22Rv1 (cell line): ENCODE data around the gene GPHN.
A peak's percentile ranks its signal among the peaks of the same experiment; 100 is the strongest.

Experiments
- H3K27ac ChIP-seq: fragments of 450-650 bp; 2 replicates; pipeline ENCODE4 v1.5.1; 2017
- CTCF ChIP-seq: fragments of 450-650 bp; IDR thresholded peaks from 2 replicates; pipeline ENCODE4 v1.5.1; 2017; ENCODE audit warnings: mild to moderate bottlenecking
- ZFX ChIP-seq: fragments of 450-650 bp; IDR thresholded peaks from 2 replicates; pipeline ENCODE4 v1.6.1; 2017; ENCODE audit warnings: antibody characterized with exemption, borderline replicate concordance

GPHN gene

GRCh38 chr14:66507722-66508546, at the start of gene GPHN:
GPHN (plus strand) TSS chr14:66508147.
- H3K27ac ChIP-seq, result peak within 1 kb of the TSS; percentile 96
- TF ChIP-seq CTCF (peak; percentile 16; the same call in 1 of the 2 replicates), ZFX (no peak)

GRCh38 chr14:66459603-66460002, 48.3 kb upstream of the GPHN start:
- no peak for TF ChIP-seq ZFX
- no peak for TF ChIP-seq CTCF
- no peak overlapping the region for H3K27ac ChIP-seq

GRCh38 chr14:66464261-66464660, 43.7 kb upstream of the GPHN start:
- TF ChIP-seq CTCF (no peak), ZFX (no peak)
- no peak overlapping the region for H3K27ac ChIP-seq

GRCh38 chr14:66468778-66469367, 39.1 kb upstream of the GPHN start:
- H3K27ac ChIP-seq, result no peak overlapping the region
- no peak for TF ChIP-seq CTCF
- TF ChIP-seq ZFX, result no peak

- TF ChIP-seq ZFX (no peak), CTCF (no peak)
- no peak overlapping the region for H3K27ac ChIP-seq
Observed at GRCh38 chr14:66471584-66471983, 36.4 kb upstream of the GPHN start.

GRCh38 chr14:66472251-66472650, 35.7 kb upstream of the GPHN start:
- no peak overlapping the region for H3K27ac ChIP-seq
- TF ChIP-seq CTCF (no peak), ZFX (no peak)

- no peak overlapping the region for H3K27ac ChIP-seq
- no peak for TF ChIP-seq ZFX
- TF ChIP-seq CTCF, result no peak
Observed at GRCh38 chr14:66473223-66473622, 34.7 kb upstream of the GPHN start.
